Body of pancreas (tissue), 4 donors: ENCODE data around the gene LAIR2.

Source experiments
- POLR2A ChIP-seq, 3 donors: fragments of 450-650 bp; IDR thresholded peaks; one replicate each; pipeline ENCODE4 v1.6.1; 2016; ENCODE audit warnings: antibody characterized with exemption in 3 of 3, mild to moderate bottlenecking in 2 of 3
- TF ChIP-seq, protein P1 (sequence below), 7 experiments: fragments of 450-650 bp in 4 of 7; fragments of 200-600 bp in 3 of 7; sonication (generic) in 3 of 7; IDR thresholded peaks; one replicate each; pipeline ENCODE4 v1.5.1; 2016 to 2019; ENCODE audit warnings: antibody characterized with exemption in 7 of 7

DNA sequence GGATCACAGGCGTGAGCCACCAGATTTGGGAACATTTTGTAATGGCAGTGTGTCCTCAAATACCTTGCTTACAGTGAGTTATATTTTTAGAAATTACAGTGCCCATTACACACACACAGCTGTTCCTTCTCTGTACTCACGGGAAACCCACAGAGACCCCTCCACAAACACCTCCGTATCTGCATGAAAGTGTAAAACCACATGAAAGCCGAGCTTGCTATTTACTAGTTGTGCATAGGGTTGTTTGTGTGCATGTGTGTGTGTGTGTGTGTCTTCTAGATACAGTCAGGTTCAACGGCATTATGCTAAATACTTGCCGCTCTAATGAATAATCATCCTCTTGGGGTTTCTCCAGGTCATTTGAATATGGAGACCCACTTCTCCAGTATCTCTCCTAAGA, 48.7 kb downstream of the LAIR2 start:
- TF ChIP-seq, protein P1, sequence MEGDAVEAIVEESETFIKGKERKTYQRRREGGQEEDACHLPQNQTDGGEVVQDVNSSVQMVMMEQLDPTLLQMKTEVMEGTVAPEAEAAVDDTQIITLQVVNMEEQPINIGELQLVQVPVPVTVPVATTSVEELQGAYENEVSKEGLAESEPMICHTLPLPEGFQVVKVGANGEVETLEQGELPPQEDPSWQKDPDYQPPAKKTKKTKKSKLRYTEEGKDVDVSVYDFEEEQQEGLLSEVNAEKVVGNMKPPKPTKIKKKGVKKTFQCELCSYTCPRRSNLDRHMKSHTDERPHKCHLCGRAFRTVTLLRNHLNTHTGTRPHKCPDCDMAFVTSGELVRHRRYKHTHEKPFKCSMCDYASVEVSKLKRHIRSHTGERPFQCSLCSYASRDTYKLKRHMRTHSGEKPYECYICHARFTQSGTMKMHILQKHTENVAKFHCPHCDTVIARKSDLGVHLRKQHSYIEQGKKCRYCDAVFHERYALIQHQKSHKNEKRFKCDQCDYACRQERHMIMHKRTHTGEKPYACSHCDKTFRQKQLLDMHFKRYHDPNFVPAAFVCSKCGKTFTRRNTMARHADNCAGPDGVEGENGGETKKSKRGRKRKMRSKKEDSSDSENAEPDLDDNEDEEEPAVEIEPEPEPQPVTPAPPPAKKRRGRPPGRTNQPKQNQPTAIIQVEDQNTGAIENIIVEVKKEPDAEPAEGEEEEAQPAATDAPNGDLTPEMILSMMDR (IDR thresholded peaks at IDR 0.05), result no peak
- TF ChIP-seq POLR2A (IDR thresholded peaks at IDR 0.05), result no peak
